Panc1 (cell line): ENCODE results near the gene CRYGN. TPM values are rescaled to one million over a fixed set of nuclear protein-coding genes. Genes with fewer than 3 reads are reported as not detected.

Source experiments
- ATAC-seq: fragments of 200-7000 bp; cut with Tn5 transposase; 2 replicates; pipeline ENCODE4 v1.9.1; 2020; ENCODE audit warnings: mild to moderate bottlenecking, moderate library complexity
- BruUV-seq: library from RNA; stranded (reverse); fragments of 400-500 nt; replicated peaks from 2 replicates; lab custom pipeline; 2021; lab: Mats Ljungman, UMichigan
- CTCF ChIA-PET: fragments of 300-600 bp; sonication (Branson Sonifier 250); formaldehyde crosslinking; loops from one replicate; lab custom pipeline; 2022; ENCODE audit warnings: antibody characterized with exemption; lab: Charles Lee
- POLR2A ChIA-PET: fragments of 300-600 bp; sonication (Branson Sonifier 250); formaldehyde crosslinking; loops from one replicate; lab custom pipeline; 2022; ENCODE audit warnings: antibody characterized with exemption; lab: Charles Lee
- DNase-seq: peaks from one replicate; pipeline ENCODE4 v3.0.0-alpha.2; 2010; ENCODE audit warnings: low read depth, low spot score
- H3K27ac ChIP-seq: 2 replicates; pipeline ENCODE4 v1.5.1; 2011; ENCODE audit warnings: mild to moderate bottlenecking, low read length, inconsistent platforms
- H3K27me3 ChIP-seq: fragments of 200-500 bp; sonication (Bioruptor generic); 2 replicates; pipeline ENCODE4 v1.6.0; 2014; ENCODE audit warnings: low read length, inconsistent platforms; ENCODE audit not compliant: control insufficient read depth, insufficient read depth
- H3K36me3 ChIP-seq: fragments of 200-500 bp; sonication (Bioruptor generic); 2 replicates; pipeline ENCODE4 v1.5.1; 2014; ENCODE audit warnings: inconsistent platforms, mild to moderate bottlenecking, low read length, moderate library complexity; ENCODE audit not compliant: control insufficient read depth, insufficient read depth
- H3K4me1 ChIP-seq: 2 replicates; pipeline ENCODE4 v1.5.1; 2011; ENCODE audit warnings: inconsistent platforms, mild to moderate bottlenecking, low read length, moderate library complexity; ENCODE audit not compliant: control insufficient read depth, insufficient read depth
- H3K4me3 ChIP-seq, 2 experiments: 2 replicates each; pipeline ENCODE4 v1.5.1; 2011 to 2012; ENCODE audit warnings: low read depth in 2 of 2, low read length in 2 of 2, mild to moderate bottlenecking in 2 of 2, inconsistent platforms in 1 of 2, moderate library complexity in 1 of 2
- H3K9me3 ChIP-seq: fragments of 200-500 bp; sonication (Bioruptor generic); 2 replicates; pipeline ENCODE4 v1.5.1; 2014; ENCODE audit warnings: low read depth, mild to moderate bottlenecking, inconsistent platforms, low read length, moderate library complexity; ENCODE audit not compliant: control insufficient read depth, insufficient read depth
- CTCF ChIP-seq: fragments of 450-650 bp; IDR thresholded peaks from 2 replicates; pipeline ENCODE4 v1.5.1; 2017; ENCODE audit warnings: mild to moderate bottlenecking
- POLR2AphosphoS5 ChIP-seq: IDR thresholded peaks from 2 replicates; pipeline ENCODE4 v1.6.1; 2012; ENCODE audit warnings: mild to moderate bottlenecking, low read depth, low read length, moderate library complexity
- REST ChIP-seq, 2 experiments: IDR thresholded peaks; 2 replicates each; pipeline ENCODE4 v1.6.1; 2011 to 2012; ENCODE audit warnings: low read depth in 2 of 2, control low read depth in 1 of 2, low read length in 1 of 2, mild to moderate bottlenecking in 1 of 2, moderate library complexity in 1 of 2; ENCODE audit not compliant: insufficient read depth in 1 of 2
- SIN3A ChIP-seq: IDR thresholded peaks from 2 replicates; pipeline ENCODE4 v1.6.1; 2012; ENCODE audit warnings: low read depth, mild to moderate bottlenecking, low read length, moderate library complexity, borderline replicate concordance; ENCODE audit not compliant: insufficient read depth
- TCF7L2 ChIP-seq: IDR thresholded peaks from 2 replicates; pipeline ENCODE4 v1.6.1; 2011; ENCODE audit warnings: mild to moderate bottlenecking, low read depth, low read length, inconsistent platforms
- in situ Hi-C: cut with HindIII; loops from 2 replicates; pipeline ENCODE4 v1.10.0; 2016; ENCODE audit warnings: low sequenced_read_pairs, low pct_unique_long_range_greater_than_20kb
- intact Hi-C: fragments of 100-400 bp; cut with micrococcal nuclease; formaldehyde crosslinking; loops from one replicate; pipeline ENCODE4 v1.10.0; 2022; ENCODE audit not compliant: unreplicated experiment
- total RNA-seq: library from RNA; stranded (reverse); gene quantifications from one replicate; pipeline ENCODE4 v1.2.1, GENCODE V29; 2021; ENCODE audit not compliant: unreplicated experiment

The CRYGN gene
- total RNA-seq, 1 experiment from 2014 or later, result 0.74 TPM

GRCh38 chr7:151481650-151482505 is 41.9 kb upstream of the CRYGN start:
- ATAC-seq (peak; percentile 38), DNase-seq (no peak)
- Histone ChIP-seq H3K27ac (no peak overlapping the region), H3K4me1 (peaks cover 36% of the 10 kb centered on the region), H3K9me3 (no peaks in the 10 kb centered on the region), H3K36me3 (peaks cover 29% of the 10 kb centered on the region), H3K27me3 (no peaks in the 10 kb centered on the region), H3K4me3 (no peak overlapping the region)
- TF ChIP-seq CTCF (no peak), POLR2AphosphoS5 (no peak), REST (IDR thresholded peaks at IDR 0.05; ENCODE audit: insufficient read depth in 1 of 2, low read depth in 2 of 2, low read length in 1 of 2) (no peak), SIN3A (no peak), TCF7L2 (no peak)
- ChIA-PET CTCF (no interaction called here), POLR2A (interaction anchor here (1.4 kb wide), 1 partner anchor 9 kb away, joined by 3 read pairs; no protein-coding TSS in a partner anchor)
- intact Hi-C loops, result no loop called here
- in situ Hi-C loops, result no loop called here
- no TSS peak for BruUV-seq

- Histone ChIP-seq H3K4me1 (peaks cover 15% of the 10 kb centered on the region), H3K9me3 (no peaks in the 10 kb centered on the region), H3K27ac (peak overlapping the region; percentile 14; the same call in 1 of the 2 replicates), H3K27me3 (no peaks in the 10 kb centered on the region), H3K4me3 (no peak overlapping the region), H3K36me3 (peaks cover 28% of the 10 kb centered on the region; the same call in 1 of the 2 replicates)
- ATAC-seq (no peak), DNase-seq (no peak)
- no TSS peak for BruUV-seq
- intact Hi-C loops, result no loop called here
- in situ Hi-C loops, result no loop called here
- no peak for TF ChIP-seq CTCF
- no peak for TF ChIP-seq TCF7L2
- TF ChIP-seq SIN3A, result no peak
- no peak for TF ChIP-seq POLR2AphosphoS5
- TF ChIP-seq REST (IDR thresholded peaks at IDR 0.05; ENCODE audit: insufficient read depth in 1 of 2, low read depth in 2 of 2, low read length in 1 of 2), result no peak
- ChIA-PET CTCF (no interaction called here), POLR2A (no interaction called here)
These were observed 37.9 kb upstream of the CRYGN start for GRCh38 chr7:151477867-151478266.
